Liver (tissue), 9 donors: Measurements from ENCODE around the gene SERPINI2. TPM values are rescaled to one million over a fixed set of nuclear protein-coding genes. Genes with fewer than 3 reads are reported as not detected.
A peak's percentile ranks its signal among the peaks of the same experiment; 100 is the strongest.

Source experiments
- DNase-seq: peaks from one replicate; pipeline ENCODE4 v3.0.0-alpha.2; 2017; ENCODE audit warnings: low spot score
- H3K27ac ChIP-seq, 2 donors: one replicate each; pipeline ENCODE4 v1.7.0; 2013; ENCODE audit warnings: inconsistent platforms in 2 of 2, low read length in 2 of 2, control low read depth in 1 of 2, low read depth in 1 of 2, mild to moderate bottlenecking in 1 of 2
- H3K27me3 ChIP-seq, 4 donors: one replicate each; pipeline versions ENCODE4 v1.6.1 to v1.7.0; 2013; ENCODE audit warnings: low read length in 3 of 4, inconsistent platforms in 1 of 4, mild to moderate bottlenecking in 1 of 4, moderate library complexity in 1 of 4; ENCODE audit not compliant: control insufficient read depth in 4 of 4, insufficient read depth in 4 of 4
- H3K36me3 ChIP-seq, 4 donors: one replicate each; pipeline versions ENCODE4 v1.6.1 to v1.7.0; 2013; ENCODE audit warnings: low read length in 3 of 4, mild to moderate bottlenecking in 3 of 4, low read depth in 1 of 4, moderate library complexity in 1 of 4; ENCODE audit not compliant: control insufficient read depth in 4 of 4, insufficient read depth in 3 of 4
- H3K4me1 ChIP-seq, 4 donors: one replicate each; pipeline versions ENCODE4 v1.6.1 to v1.7.0; 2013; ENCODE audit warnings: low read length in 3 of 4, mild to moderate bottlenecking in 3 of 4, moderate library complexity in 1 of 4; ENCODE audit not compliant: control insufficient read depth in 4 of 4, insufficient read depth in 4 of 4
- H3K4me3 ChIP-seq, 3 donors: one replicate each; pipeline versions ENCODE4 v1.6.1 to v1.7.0; 2013; ENCODE audit warnings: low read length in 3 of 3, control low read depth in 1 of 3, low read depth in 1 of 3, mild to moderate bottlenecking in 1 of 3
- H3K9ac ChIP-seq, 2 donors: one replicate each; pipeline ENCODE4 v1.7.0; 2013; ENCODE audit warnings: low read length in 2 of 2, mild to moderate bottlenecking in 2 of 2, moderate library complexity in 2 of 2, control low read depth in 1 of 2, low read depth in 1 of 2
- H3K9me3 ChIP-seq, 4 donors: one replicate each; pipeline versions ENCODE4 v1.6.1 to v1.7.0; 2013; ENCODE audit warnings: low read length in 3 of 4; ENCODE audit not compliant: control insufficient read depth in 4 of 4
- ATF3 ChIP-seq: IDR thresholded peaks from 2 replicates; pipeline ENCODE4 v1.6.1; 2016; ENCODE audit warnings: antibody characterized with exemption
- CTCF ChIP-seq: fragments of 150-350 bp; IDR thresholded peaks from 2 replicates; pipeline ENCODE4 v1.5.1; 2017; ENCODE audit warnings: improper control_type of control experiment, low read depth, low read length; ENCODE audit not compliant: missing input control
- EGR1 ChIP-seq, 2 donors: IDR thresholded peaks; 2 replicates each; pipeline ENCODE4 v1.6.1; 2016 to 2018; ENCODE audit warnings: antibody characterized with exemption in 2 of 2, low read depth in 2 of 2
- FOXA1 ChIP-seq: IDR thresholded peaks from 2 replicates; pipeline ENCODE4 v1.6.1; 2016; ENCODE audit warnings: antibody characterized with exemption
- FOXA2 ChIP-seq: IDR thresholded peaks from 2 replicates; pipeline ENCODE4 v1.6.1; 2016; ENCODE audit warnings: antibody characterized with exemption
- GABPA ChIP-seq, 2 donors: IDR thresholded peaks in 1 of 2; conservative IDR thresholded peaks in 1 of 2; 2 replicates each; pipeline ENCODE4 v1.6.1; 2016; ENCODE audit warnings: antibody characterized with exemption in 2 of 2, mild to moderate bottlenecking in 1 of 2, moderate library complexity in 1 of 2
- HNF4A ChIP-seq, 2 donors: conservative IDR thresholded peaks; 2 replicates each; pipeline ENCODE4 v1.6.1; 2016; ENCODE audit warnings: antibody characterized with exemption in 2 of 2, mild to moderate bottlenecking in 2 of 2
- JUND ChIP-seq, 2 donors: IDR thresholded peaks; 2 replicates each; pipeline ENCODE4 v1.6.1; 2016; ENCODE audit warnings: antibody characterized with exemption in 2 of 2
- MAX ChIP-seq: IDR thresholded peaks from 2 replicates; pipeline ENCODE4 v1.6.1; 2016; ENCODE audit warnings: antibody characterized with exemption
- NR2F2 ChIP-seq: IDR thresholded peaks from 2 replicates; pipeline ENCODE4 v1.6.1; 2016; ENCODE audit warnings: antibody characterized with exemption
- RAD21 ChIP-seq, 2 donors: IDR thresholded peaks; 2 replicates each; pipeline ENCODE4 v1.6.1; 2016; ENCODE audit warnings: antibody characterized with exemption in 2 of 2, mild to moderate bottlenecking in 2 of 2
- RXRA ChIP-seq, 2 donors: IDR thresholded peaks; 2 replicates each; pipeline ENCODE4 v1.6.1; 2017 to 2018; ENCODE audit warnings: antibody characterized with exemption in 2 of 2, mild to moderate bottlenecking in 1 of 2
- SP1 ChIP-seq: IDR thresholded peaks from 2 replicates; pipeline ENCODE4 v1.6.1; 2018; ENCODE audit warnings: antibody characterized with exemption, mild to moderate bottlenecking
- WGBS: extraction: QIAGEN DNeasy Blood & Tissue Kit; methylation state at CpG from one replicate; pipeline ENCODE4 v1.1.7; 2013; 5-methylcytosine and 5-hydroxymethylcytosine counted together
- polyA plus RNA-seq, 2 donors: library from polyadenylated mRNA; stranded (reverse) in 1 of 2; unstranded in 1 of 2; fragments of 200-250 nt in 1 of 2; fragments of >200 nt in 1 of 2; fragmentation: Nextera tagmentation in 1 of 2; extraction: Ambion mirVana in 1 of 2; gene quantifications; one replicate each; pipeline versions ENCODE4 v1.2.1 to v1.2.3, GENCODE V29; 2013 to 2015
- total RNA-seq, 2 donors: library from RNA; depleted of rRNA; stranded (reverse); fragments of >200 nt; gene quantifications; one replicate each; pipeline ENCODE4 v1.2.3, GENCODE V29; 2014
- donor health status: healthy.
- donor health status: healthy.
- donor health status: healthy.
- donor health status: healthy.
- donor health status: healthy.

Gene SERPINI2
- total and polyA plus RNA-seq, 4 donors = not detected

GRCh38 chr3:167397826-167398225 lies 76.0 kb downstream of the SERPINI2 start (continued):
- TF ChIP-seq CTCF = no peak
- no peak for TF ChIP-seq SP1
- TF ChIP-seq FOXA2 = no peak

GRCh38 chr3:167396075-167396474 lies 77.8 kb downstream of the SERPINI2 start:
- Histone ChIP-seq H3K27ac (no peak overlapping the region), H3K27me3 (no peaks in the 10 kb centered on the region), H3K4me1 (no peaks in the 10 kb centered on the region), H3K9me3 (no peaks in the 10 kb centered on the region), H3K4me3 (no peak overlapping the region), H3K36me3 (no peaks in the 10 kb centered on the region), H3K9ac (no peak overlapping the region)
- no peak for TF ChIP-seq GABPA (IDR thresholded peaks at IDR 0.05 in 1 of 2, conservative IDR thresholded peaks at IDR 0.05 in 1 of 2)
- TF ChIP-seq CTCF = no peak
- TF ChIP-seq ATF3 = no peak
- no peak for TF ChIP-seq FOXA1
- no peak for TF ChIP-seq EGR1 (IDR thresholded peaks at IDR 0.05; ENCODE audit: low read depth in 2 of 2)
- no peak for TF ChIP-seq RXRA (IDR thresholded peaks at IDR 0.05)
- no peak for TF ChIP-seq FOXA2
- no peak for TF ChIP-seq NR2F2
- TF ChIP-seq HNF4A (conservative IDR thresholded peaks at IDR 0.05) = no peak
- TF ChIP-seq SP1 = no peak
- TF ChIP-seq MAX = no peak
- TF ChIP-seq JUND (IDR thresholded peaks at IDR 0.05) = no peak
- TF ChIP-seq RAD21 (IDR thresholded peaks at IDR 0.05) = no peak
- WGBS = 78% methylated on average over 2 of the region's 2 CpGs
- no peak for DNase-seq

GRCh38 chr3:167394003-167394402 lies 79.8 kb downstream of the SERPINI2 start:
- WGBS = 44% methylated on average over 2 of the region's 2 CpGs
- no peak overlapping the region for H3K9ac ChIP-seq
- TF ChIP-seq RAD21 (IDR thresholded peaks at IDR 0.05) = peak in 1 of 2 donors; percentile 9
- TF ChIP-seq MAX = no peak
- H3K4me1 ChIP-seq = no peaks in the 10 kb centered on the region
- H3K4me3 ChIP-seq = no peak overlapping the region
- no peaks in the 10 kb centered on the region for H3K36me3 ChIP-seq
- no peak overlapping the region for H3K27ac ChIP-seq
- H3K27me3 ChIP-seq = no peaks in the 10 kb centered on the region
- no peaks in the 10 kb centered on the region for H3K9me3 ChIP-seq
- no peak for DNase-seq

Other genes starting within 250 kb of the SERPINI2 start
- gene ZBBX, start 93.7 kb downstream of the SERPINI2 start, total RNA-seq = not detected
- not detected for gene ZBBX, start 93.7 kb downstream of the SERPINI2 start, polyA plus RNA-seq
- gene WDR49, start 179.9 kb upstream of the SERPINI2 start, total RNA-seq = under 1 TPM; 0.23 to 0.42 TPM
- not detected for gene WDR49, start 179.9 kb upstream of the SERPINI2 start, polyA plus RNA-seq